CD14-positive monocyte (primary cell): ENCODE results near the gene C11orf71. TPM values are rescaled to one million over a fixed set of nuclear protein-coding genes. Genes with fewer than 3 reads are reported as not detected.

Experiments used
- DNase-seq, 3 donors: peaks; one replicate each; pipeline ENCODE4 v3.0.0-alpha.2; 2011 to 2022
- H2AFZ ChIP-seq: 2 replicates; pipeline ENCODE4 v1.6.0; 2012; ENCODE audit warnings: mild to moderate bottlenecking, low read depth, low read length, inconsistent platforms; ENCODE audit not compliant: insufficient read depth, poor library complexity, severe bottlenecking
- H3K27ac ChIP-seq, 2 donors: 1 replicate in 1 of 2; 2 replicates in 1 of 2; pipeline ENCODE4 v1.5.1; 2012 to 2013; ENCODE audit warnings: low read length in 2 of 2, control low read depth in 1 of 2, inconsistent platforms in 1 of 2, low read depth in 1 of 2, mild to moderate bottlenecking in 1 of 2
- H3K27me3 ChIP-seq, 2 donors: one replicate each; pipeline versions ENCODE4 v1.6.0 to v1.6.1; 2011 to 2013; ENCODE audit warnings: low read length in 2 of 2; ENCODE audit not compliant: control insufficient read depth in 2 of 2, insufficient read depth in 2 of 2
- H3K36me3 ChIP-seq, 2 donors: replicated peaks in 1 of 2; 1 replicate in 1 of 2; 2 replicates in 1 of 2; pipeline versions ENCODE4 v1.5.1 to v1.6.1; 2012 to 2013; ENCODE audit warnings: low read length in 2 of 2, control low read depth in 1 of 2, inconsistent platforms in 1 of 2, mild to moderate bottlenecking in 1 of 2; ENCODE audit not compliant: insufficient read depth in 2 of 2, control insufficient read depth in 1 of 2
- H3K4me1 ChIP-seq, 2 donors: 1 replicate in 1 of 2; 2 replicates in 1 of 2; pipeline versions ENCODE4 v1.5.1 to v1.6.1; 2012 to 2013; ENCODE audit warnings: low read length in 2 of 2, control low read depth in 1 of 2, inconsistent platforms in 1 of 2, mild to moderate bottlenecking in 1 of 2, moderate library complexity in 1 of 2; ENCODE audit not compliant: insufficient read depth in 2 of 2, control insufficient read depth in 1 of 2
- H3K4me2 ChIP-seq: replicated peaks from 2 replicates; pipeline ENCODE3; 2012; ENCODE audit warnings: low read length, moderate library complexity, mild to moderate bottlenecking; ENCODE audit not compliant: poor library complexity, severe bottlenecking; ENCODE audit errors: extremely low read depth
- H3K4me3 ChIP-seq, 3 experiments: fragments of 200-600 bp in 1 of 3; sonication (generic) in 1 of 3; replicated peaks in 1 of 3; 1 replicate in 2 of 3; 2 replicates in 1 of 3; pipeline ENCODE4 v1.5.1; 2011 to 2013; ENCODE audit warnings: low read length in 3 of 3, mild to moderate bottlenecking in 3 of 3, control low read depth in 2 of 3, low read depth in 2 of 3, inconsistent platforms in 1 of 3, moderate library complexity in 1 of 3
- H3K79me2 ChIP-seq: 2 replicates; pipeline ENCODE4 v1.6.0; 2012; ENCODE audit warnings: mild to moderate bottlenecking, control low read depth, inconsistent platforms, low read length, moderate library complexity; ENCODE audit not compliant: insufficient read depth
- H3K9ac ChIP-seq: 2 replicates; pipeline ENCODE4 v1.6.0; 2017; ENCODE audit warnings: low read length, mild to moderate bottlenecking; ENCODE audit not compliant: insufficient read depth, poor library complexity, severe bottlenecking
- H3K9me3 ChIP-seq, 2 donors: replicated peaks in 1 of 2; 1 replicate in 1 of 2; 2 replicates in 1 of 2; pipeline versions ENCODE4 v1.5.1 to v1.6.1; 2012 to 2013; ENCODE audit warnings: low read length in 2 of 2, control low read depth in 1 of 2; ENCODE audit not compliant: control insufficient read depth in 1 of 2, insufficient read depth in 1 of 2
- H4K20me1 ChIP-seq: 2 replicates; pipeline ENCODE4 v1.6.0; 2012; ENCODE audit warnings: mild to moderate bottlenecking, low read length, control low read depth, moderate library complexity; ENCODE audit not compliant: insufficient read depth
- H3K27ac Mint-ChIP-seq, 7 donors: one replicate each; pipeline ENCODE4 v1.8.0; 2020; ENCODE audit warnings: mild to moderate bottlenecking in 7 of 7, mixed read lengths in 7 of 7, moderate library complexity in 6 of 7, inconsistent platforms in 2 of 7
- H3K27me3 Mint-ChIP-seq, 3 donors: one replicate each; pipeline ENCODE4 v1.8.0; 2021 to 2022; ENCODE audit warnings: low read depth in 3 of 3, mild to moderate bottlenecking in 3 of 3, mixed read lengths in 3 of 3, moderate library complexity in 3 of 3, inconsistent platforms in 1 of 3
- H3K36me3 Mint-ChIP-seq, 2 donors: one replicate each; pipeline ENCODE4 v1.8.0; 2020; ENCODE audit warnings: mixed read lengths in 2 of 2, inconsistent platforms in 1 of 2, mild to moderate bottlenecking in 1 of 2
- H3K4me1 Mint-ChIP-seq: one replicate; pipeline ENCODE4 v1.8.0; 2020; ENCODE audit warnings: mild to moderate bottlenecking, mixed read lengths
- H3K4me3 Mint-ChIP-seq, 2 donors: one replicate each; pipeline ENCODE4 v1.8.0; 2020; ENCODE audit warnings: mild to moderate bottlenecking in 2 of 2, mixed read lengths in 2 of 2, moderate library complexity in 1 of 2
- H3K9me3 Mint-ChIP-seq, 7 donors: one replicate each; pipeline ENCODE4 v1.8.0; 2020 to 2022; ENCODE audit warnings: mixed read lengths in 7 of 7, mild to moderate bottlenecking in 6 of 7, moderate library complexity in 6 of 7, inconsistent platforms in 2 of 7
- CTCF ChIP-seq: fragments of 200-600 bp; IDR thresholded peaks from one replicate; pipeline ENCODE4 v1.8.0; 2022; ENCODE audit warnings: antibody characterized with exemption, mild to moderate bottlenecking
- WGBS: methylation state at CpG from one replicate; pipeline ENCODE4 v1.1.5; 2013; ENCODE audit warnings: missing lambda C conversion rate; ENCODE audit not compliant: insufficient coverage; 5-methylcytosine and 5-hydroxymethylcytosine counted together
- intact Hi-C, 2 donors: fragments of 100-400 bp; cut with micrococcal nuclease; formaldehyde crosslinking; loops; one replicate each; pipeline versions ENCODE4 v1.15.0 to v1.15.1; 2023
- polyA plus RNA-seq, 3 donors: library from polyadenylated mRNA; depleted of rRNA in 1 of 3; unstranded in 2 of 3; stranded (reverse) in 1 of 3; fragments of 300-500 nt in 2 of 3; fragments of >200 nt in 1 of 3; fragmentation: Illumina TruSeq in 2 of 3; gene quantifications; 1 replicate in 2 of 3; 2 replicates in 1 of 3; pipeline ENCODE4 v1.2.3, GENCODE V29; 2012 to 2021

C11orf71 gene
- polyA plus RNA-seq, 3 donors, result 9.3 to 23.0 (median 14.2) TPM

GRCh38 chr11:114362958-114363357 is 37.4 kb downstream of the C11orf71 start:
- no peak overlapping the region for H3K4me3 Mint-ChIP-seq
- no peak for TF ChIP-seq CTCF
- WGBS, result no CpG with 5 or more reads among the region's 3 CpGs

DNA sequence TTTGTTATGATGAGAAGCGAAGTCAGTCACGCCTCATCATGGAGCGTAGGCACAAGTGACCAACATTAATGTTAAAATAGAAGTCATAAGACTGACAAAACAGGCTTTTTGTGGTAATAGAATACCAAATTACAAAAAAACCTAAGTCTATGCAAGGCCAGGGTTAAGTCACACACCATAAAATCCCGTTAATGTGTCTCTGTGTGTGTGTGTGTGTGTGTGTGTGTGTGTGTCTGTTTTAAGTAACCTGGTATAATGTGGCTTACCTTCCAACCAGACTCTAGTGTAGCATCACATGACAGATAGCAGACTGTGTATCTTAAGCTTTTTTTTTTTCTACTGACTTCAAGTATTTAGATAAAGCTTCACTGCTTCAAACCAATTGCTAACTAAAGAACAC is 38.0 kb downstream of the C11orf71 start:
- Histone ChIP-seq H2AFZ (no peak overlapping the region), H3K4me2 (no peak overlapping the region), H4K20me1 (no peaks in the 10 kb centered on the region), H3K9ac (no peak overlapping the region), H3K4me3 (no peak overlapping the region), H3K27me3 (no peaks in the 10 kb centered on the region), H3K79me2 (no peaks in the 10 kb centered on the region), H3K27ac (no peak overlapping the region), H3K9me3 (no peaks in the 10 kb centered on the region), H3K36me3 (no peaks in the 10 kb centered on the region), H3K4me1 (no peaks in the 10 kb centered on the region)
- Mint-ChIP-seq H3K4me1 (peaks cover 3% of the 10 kb centered on the region), H3K27me3 (peaks cover 1 to 3% (median 1%) of the 10 kb centered on the region in 3 donors), H3K36me3 (no peaks in the 10 kb centered on the region), H3K4me3 (no peak overlapping the region), H3K9me3 (no peaks in the 10 kb centered on the region), H3K27ac (no peak overlapping the region)
- DNase-seq, result no peak
- intact Hi-C loops, result no loop called here
- no CpG with 5 or more reads among the region's 4 CpGs for WGBS
- no peak for TF ChIP-seq CTCF

More at GRCh38 chr11:114362958-114363357, 37.4 kb downstream of the C11orf71 start:
- peaks cover 0 to 2% of the 10 kb centered on the region in 2 donors for H3K27me3 ChIP-seq
- H3K27ac Mint-ChIP-seq, result no peak overlapping the region
- H3K79me2 ChIP-seq, result no peaks in the 10 kb centered on the region
- H3K4me1 Mint-ChIP-seq, result peaks cover 3% of the 10 kb centered on the region
- no peak overlapping the region for H2AFZ ChIP-seq
- H3K36me3 Mint-ChIP-seq, result no peaks in the 10 kb centered on the region
- H3K27me3 Mint-ChIP-seq, result peaks cover 0 to 3% (median 1%) of the 10 kb centered on the region in 3 donors
- no peak overlapping the region for H3K9ac ChIP-seq
- DNase-seq, result no peak
- no peaks in the 10 kb centered on the region for H3K9me3 ChIP-seq
- H4K20me1 ChIP-seq, result no peaks in the 10 kb centered on the region
- no peaks in the 10 kb centered on the region for H3K4me1 ChIP-seq
- H3K27ac ChIP-seq, result no peak overlapping the region
- intact Hi-C loops, result no loop called here
- H3K4me3 ChIP-seq, result no peak overlapping the region
- no peaks in the 10 kb centered on the region for H3K36me3 ChIP-seq
- H3K9me3 Mint-ChIP-seq, result no peaks in the 10 kb centered on the region
- H3K4me2 ChIP-seq, result no peak overlapping the region
